Measurements from ENCODE around the gene E2F1.

GRCh38 chr20:33686100-33686983 lies at the start of gene E2F1:
- TF ChIP-seq CTCF (IDR thresholded peaks at IDR 0.05) (peak in 5 of 7 experiments; percentile 11 to 73 (median 26)), EP300 (IDR thresholded peaks at IDR 0.05) (no peak), POLR2A (IDR thresholded peaks at IDR 0.05) (no peak)

Data from stomach (tissue), 4 donors.